Parathyroid adenoma (tissue), 2 donors: Measurements from ENCODE around the gene EMB.
A peak's percentile ranks its signal among the peaks of the same experiment; 100 is the strongest.
"Not testable (repeated sequence)": the region's sequence is repeated elsewhere in the genome, so short reads cannot be mapped to it uniquely, and the experiment has no call there.

Source experiments
- H2AFZ ChIP-seq: fragments of 300-600 bp; sonication (generic); one replicate; pipeline ENCODE4 v1.7.0; 2017; ENCODE audit warnings: antibody characterized with exemption, mild to moderate bottlenecking
- H3K27ac ChIP-seq: fragments of 300-600 bp; sonication (generic); one replicate; pipeline ENCODE4 v1.7.0; 2017
- H3K27me3 ChIP-seq: fragments of 300-600 bp; sonication (generic); one replicate; pipeline ENCODE4 v1.7.0; 2017; ENCODE audit warnings: low read length; ENCODE audit not compliant: control insufficient read depth, insufficient read depth
- H3K36me3 ChIP-seq: fragments of 300-600 bp; sonication (generic); one replicate; pipeline ENCODE4 v1.7.0; 2017; ENCODE audit warnings: low read length; ENCODE audit not compliant: control insufficient read depth, insufficient read depth
- H3K4me1 ChIP-seq: fragments of 300-600 bp; sonication (generic); one replicate; pipeline ENCODE4 v1.7.0; 2017; ENCODE audit warnings: control low read depth
- H3K4me2 ChIP-seq: fragments of 300-600 bp; sonication (generic); one replicate; pipeline ENCODE4 v1.7.0; 2017; ENCODE audit warnings: low read length
- H3K4me3 ChIP-seq: fragments of 300-600 bp; sonication (generic); one replicate; pipeline ENCODE4 v1.7.0; 2017; ENCODE audit warnings: low read depth, low read length
- H3K79me2 ChIP-seq: fragments of 300-600 bp; sonication (generic); one replicate; pipeline ENCODE4 v1.7.0; 2017; ENCODE audit warnings: control low read depth
- H3K9ac ChIP-seq: fragments of 300-600 bp; sonication (generic); one replicate; pipeline ENCODE4 v1.7.0; 2017; ENCODE audit warnings: mild to moderate bottlenecking
- H3K9me3 ChIP-seq: fragments of 300-600 bp; sonication (generic); one replicate; pipeline ENCODE4 v1.7.0; 2017; ENCODE audit warnings: low read length; ENCODE audit not compliant: control insufficient read depth
- TF ChIP-seq, protein P1 (sequence below): fragments of 300-600 bp; sonication (generic); IDR thresholded peaks from one replicate; pipeline ENCODE4 v1.7.0; 2017; ENCODE audit warnings: antibody characterized with exemption, mild to moderate bottlenecking
- donor health status: primary hyperparathyroidism.

EMB gene

DNA sequence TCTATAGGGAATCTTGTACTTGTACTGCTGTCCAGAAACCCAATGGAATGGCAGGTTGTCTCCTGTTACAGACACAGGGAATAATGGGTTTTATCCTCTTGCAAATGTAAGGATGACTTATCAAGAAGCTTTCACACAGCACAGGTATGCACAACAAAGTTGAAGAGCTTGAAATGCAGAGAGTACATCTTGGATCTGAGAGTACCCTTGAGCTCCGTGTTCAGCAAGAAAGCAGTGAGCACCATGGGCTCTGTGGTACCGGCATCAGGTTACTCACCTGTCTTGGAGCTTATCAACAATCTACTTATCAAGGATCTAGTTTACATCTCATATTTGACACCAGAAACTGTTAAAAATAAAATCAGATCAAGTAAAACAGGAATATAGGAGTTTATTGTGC is 22.0 kb upstream of the EMB start:
- H3K4me2 ChIP-seq: no peak overlapping the region
- no peaks in the 10 kb centered on the region for H3K79me2 ChIP-seq
- no peaks in the 10 kb centered on the region for H3K9me3 ChIP-seq
- no peaks in the 10 kb centered on the region for H3K36me3 ChIP-seq
- H3K27ac ChIP-seq: no peak overlapping the region
- TF ChIP-seq, protein P1, sequence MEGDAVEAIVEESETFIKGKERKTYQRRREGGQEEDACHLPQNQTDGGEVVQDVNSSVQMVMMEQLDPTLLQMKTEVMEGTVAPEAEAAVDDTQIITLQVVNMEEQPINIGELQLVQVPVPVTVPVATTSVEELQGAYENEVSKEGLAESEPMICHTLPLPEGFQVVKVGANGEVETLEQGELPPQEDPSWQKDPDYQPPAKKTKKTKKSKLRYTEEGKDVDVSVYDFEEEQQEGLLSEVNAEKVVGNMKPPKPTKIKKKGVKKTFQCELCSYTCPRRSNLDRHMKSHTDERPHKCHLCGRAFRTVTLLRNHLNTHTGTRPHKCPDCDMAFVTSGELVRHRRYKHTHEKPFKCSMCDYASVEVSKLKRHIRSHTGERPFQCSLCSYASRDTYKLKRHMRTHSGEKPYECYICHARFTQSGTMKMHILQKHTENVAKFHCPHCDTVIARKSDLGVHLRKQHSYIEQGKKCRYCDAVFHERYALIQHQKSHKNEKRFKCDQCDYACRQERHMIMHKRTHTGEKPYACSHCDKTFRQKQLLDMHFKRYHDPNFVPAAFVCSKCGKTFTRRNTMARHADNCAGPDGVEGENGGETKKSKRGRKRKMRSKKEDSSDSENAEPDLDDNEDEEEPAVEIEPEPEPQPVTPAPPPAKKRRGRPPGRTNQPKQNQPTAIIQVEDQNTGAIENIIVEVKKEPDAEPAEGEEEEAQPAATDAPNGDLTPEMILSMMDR: no peak
- H2AFZ ChIP-seq: peak overlapping the region; percentile 34
- H3K4me1 ChIP-seq: peaks cover 9% of the 10 kb centered on the region
- H3K9ac ChIP-seq: no peak overlapping the region
- no peak overlapping the region for H3K4me3 ChIP-seq
- H3K27me3 ChIP-seq: no peaks in the 10 kb centered on the region

DNA sequence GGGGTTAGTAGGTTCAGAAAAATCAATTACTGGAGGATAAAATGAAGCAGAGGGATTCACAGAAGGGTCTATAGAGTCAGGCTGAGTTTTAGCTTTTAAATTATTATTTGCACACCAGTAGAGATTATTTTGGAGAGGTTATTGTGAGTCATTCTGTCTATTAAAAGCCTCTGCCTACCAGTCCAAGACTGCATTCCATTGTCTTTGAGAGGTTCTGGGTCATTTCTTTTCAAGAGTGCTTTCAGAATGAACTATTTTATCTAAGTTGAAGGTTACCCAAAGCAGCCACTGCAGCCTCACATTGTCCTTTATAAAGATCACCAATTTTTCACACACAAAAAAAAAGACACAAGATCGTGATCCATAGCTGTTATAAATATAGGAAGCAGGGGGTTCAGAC is 21.5 kb upstream of the EMB start:
- H2AFZ ChIP-seq: peak overlapping the region; percentile 34
- not testable (repeated sequence) for H3K4me1 ChIP-seq, H3K4me3 ChIP-seq, H3K27me3 ChIP-seq, H3K79me2 ChIP-seq, H3K9me3 ChIP-seq, H3K36me3 ChIP-seq, H3K9ac ChIP-seq, H3K27ac ChIP-seq, H3K4me2 ChIP-seq

DNA sequence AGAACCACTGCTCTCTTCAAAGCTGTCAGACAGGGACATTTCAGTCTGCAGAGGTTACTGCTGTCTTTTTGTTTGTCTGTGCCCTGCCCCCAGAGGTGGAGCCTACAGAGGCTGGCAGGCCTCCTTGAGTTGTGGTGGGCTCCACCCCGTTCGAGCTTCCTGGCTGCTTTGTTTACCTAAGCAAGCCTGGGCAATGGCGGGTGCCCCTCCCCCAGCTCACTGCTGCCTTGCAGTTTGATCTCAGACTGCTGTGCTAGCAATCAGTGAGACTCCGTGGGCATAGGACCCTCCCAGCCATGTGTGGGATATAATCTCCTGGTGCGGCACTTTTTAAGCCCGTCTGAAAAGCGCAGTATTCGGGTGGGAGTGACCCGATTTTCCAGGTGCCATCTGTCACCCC is 17.3 kb upstream of the EMB start:
- not testable (repeated sequence) for H2AFZ ChIP-seq, H3K36me3 ChIP-seq, H3K9me3 ChIP-seq, H3K4me2 ChIP-seq, H3K9ac ChIP-seq, H3K79me2 ChIP-seq, H3K27ac ChIP-seq, H3K4me3 ChIP-seq, H3K27me3 ChIP-seq, H3K4me1 ChIP-seq

DNA sequence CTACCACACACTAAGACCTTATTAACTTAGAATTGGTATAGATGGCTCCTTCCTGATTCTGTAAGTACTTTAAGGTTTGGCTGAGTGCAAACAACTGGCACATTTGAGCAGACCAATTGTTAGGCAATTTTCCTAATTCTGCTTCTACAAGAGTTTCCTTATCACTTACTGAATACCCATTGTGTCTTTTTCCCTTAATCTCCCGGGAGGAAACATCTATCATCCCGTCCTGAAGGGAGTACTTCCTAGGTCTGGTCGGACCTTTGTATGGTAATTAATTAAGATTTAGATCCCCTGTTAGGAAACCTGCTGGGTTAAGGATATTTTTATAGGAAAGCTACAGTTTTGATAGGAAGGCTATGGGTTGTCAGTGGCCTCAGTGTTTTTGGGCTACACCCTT is 8.2 kb upstream of the EMB start:
- H3K36me3 ChIP-seq, H3K9ac ChIP-seq, H3K27ac ChIP-seq, H3K27me3 ChIP-seq, H3K79me2 ChIP-seq, H3K4me3 ChIP-seq, H3K4me1 ChIP-seq, H3K9me3 ChIP-seq, H3K4me2 ChIP-seq, H2AFZ ChIP-seq: not testable (repeated sequence)

DNA sequence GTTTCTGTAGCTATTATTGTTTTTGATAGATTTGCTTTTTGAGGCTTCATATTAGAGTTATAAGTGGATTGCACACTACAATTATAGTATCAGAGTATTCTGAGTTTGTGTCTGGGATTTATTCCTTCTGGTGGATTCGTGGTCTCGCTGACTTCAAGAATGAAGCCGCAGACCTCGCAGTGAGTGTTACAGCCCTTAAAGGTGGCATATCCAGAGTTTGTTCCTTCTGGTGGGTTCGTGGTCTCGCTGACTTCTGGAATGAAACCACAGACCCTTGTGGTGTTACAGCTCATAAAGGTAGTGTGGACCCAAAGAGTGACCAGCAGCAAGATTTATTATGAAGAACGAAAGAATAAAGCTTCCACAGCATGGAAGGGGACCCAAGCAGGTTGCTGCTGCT is 6.9 kb upstream of the EMB start:
- TF ChIP-seq, protein P1: no peak
- Histone ChIP-seq H3K4me2 (no peak overlapping the region), H3K4me3 (no peak overlapping the region), H3K79me2 (no peaks in the 10 kb centered on the region), H3K9me3 (no peaks in the 10 kb centered on the region), H3K4me1 (no peaks in the 10 kb centered on the region), H3K36me3 (no peaks in the 10 kb centered on the region), H3K27me3 (no peaks in the 10 kb centered on the region), H3K9ac (no peak overlapping the region), H2AFZ (no peak overlapping the region), H3K27ac (no peak overlapping the region)

DNA sequence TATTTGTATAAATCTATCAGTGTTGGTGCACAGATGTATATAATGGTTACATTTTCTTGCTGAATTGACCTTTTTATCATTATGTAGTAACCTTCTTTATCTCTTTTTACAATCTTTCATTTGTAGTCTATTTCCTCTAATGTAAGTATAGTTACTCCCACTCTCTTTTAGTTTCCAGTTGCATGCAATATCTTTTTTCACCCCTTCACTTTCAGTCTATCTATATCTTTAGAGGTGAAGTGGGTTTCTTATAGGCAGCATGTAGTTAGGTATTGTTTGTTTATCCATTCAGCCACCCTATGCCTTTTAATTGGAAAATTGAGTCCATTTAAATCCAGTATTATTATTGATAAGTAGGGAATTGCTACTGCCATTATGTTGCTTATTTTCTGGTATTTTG is 6.1 kb upstream of the EMB start:
- TF ChIP-seq, protein P1: no peak
- no peaks in the 10 kb centered on the region for H3K36me3 ChIP-seq
- H3K9ac ChIP-seq: no peak overlapping the region
- no peaks in the 10 kb centered on the region for H3K27me3 ChIP-seq
- no peaks in the 10 kb centered on the region for H3K4me1 ChIP-seq
- H2AFZ ChIP-seq: no peak overlapping the region
- H3K4me2 ChIP-seq: no peak overlapping the region
- H3K9me3 ChIP-seq: no peaks in the 10 kb centered on the region
- no peak overlapping the region for H3K27ac ChIP-seq
- no peaks in the 10 kb centered on the region for H3K79me2 ChIP-seq
- H3K4me3 ChIP-seq: no peak overlapping the region
